ENCODE results near the gene CDC42.
"Not testable (repeated sequence)": the region's sequence is repeated elsewhere in the genome, so short reads cannot be mapped to it uniquely, and the experiment has no call there.

Gene CDC42

GRCh38 chr1:22052115-22053016 lies at the start of gene CDC42:
CDC42 (plus strand) TSS chr1:22052709; CDS start chr1:22078479, 25,770 bp downstream.
- DNase-seq: peak; percentile 94

GRCh38 chr1:22002875-22003274 lies 49.6 kb upstream of the CDC42 start:
- not testable (repeated sequence) for DNase-seq

GRCh38 chr1:22003959-22004358 lies 48.5 kb upstream of the CDC42 start:
- not testable (repeated sequence) for DNase-seq

- not testable (repeated sequence) for DNase-seq
These were observed 47.0 kb upstream of the CDC42 start for GRCh38 chr1:22005261-22006149.

- DNase-seq: not testable (repeated sequence)
These were observed 45.8 kb upstream of the CDC42 start for GRCh38 chr1:22006736-22007135.

GRCh38 chr1:22007262-22007661 lies 45.2 kb upstream of the CDC42 start:
- DNase-seq: not testable (repeated sequence)

- not testable (repeated sequence) for DNase-seq
These were observed 42.9 kb upstream of the CDC42 start for GRCh38 chr1:22009566-22009965.

GRCh38 chr1:22012752-22013151 lies 39.8 kb upstream of the CDC42 start:
- DNase-seq: not testable (repeated sequence)

GRCh38 chr1:22014575-22015206 lies 37.8 kb upstream of the CDC42 start:
- DNase-seq: not testable (repeated sequence)

GRCh38 chr1:22018583-22019559 lies 33.6 kb upstream of the CDC42 start:
- DNase-seq: no peak

GRCh38 chr1:22021061-22021460 lies 31.4 kb upstream of the CDC42 start:
- no peak for DNase-seq

- DNase-seq: peak; percentile 70
These were observed 27.8 kb upstream of the CDC42 start for GRCh38 chr1:22024485-22025367.

GRCh38 chr1:22025368-22026155 lies 26.9 kb upstream of the CDC42 start:
- DNase-seq: peak; percentile 85

- DNase-seq: no peak
These were observed 25.6 kb upstream of the CDC42 start for GRCh38 chr1:22026924-22027289.

GRCh38 chr1:22030057-22030456 lies 22.5 kb upstream of the CDC42 start:
- DNase-seq: no peak

GRCh38 chr1:22030473-22030872 lies 22.0 kb upstream of the CDC42 start:
- DNase-seq: no peak

GRCh38 chr1:22031214-22031962 lies 21.1 kb upstream of the CDC42 start:
- DNase-seq: no peak

- not testable (repeated sequence) for DNase-seq
These were observed 17.7 kb upstream of the CDC42 start for GRCh38 chr1:22034834-22035233.

- no peak for DNase-seq
These were observed 15.0 kb upstream of the CDC42 start for GRCh38 chr1:22037520-22037919.
